Stimulated activated CD4-positive, alpha-beta T cell treated with anti-CD3 and anti-CD28 coated beads, TNF-alpha, amount 100 ng/mL, for 1 hour (primary cell): Measurements from ENCODE around the gene ADAM8.

Source experiments
- DNase-seq, 3 donors: peaks; one replicate each; pipeline ENCODE4 v3.0.0-alpha.2; 2020; ENCODE audit warnings: low read depth in 3 of 3, low spot score in 1 of 3

The ADAM8 gene

DNA sequence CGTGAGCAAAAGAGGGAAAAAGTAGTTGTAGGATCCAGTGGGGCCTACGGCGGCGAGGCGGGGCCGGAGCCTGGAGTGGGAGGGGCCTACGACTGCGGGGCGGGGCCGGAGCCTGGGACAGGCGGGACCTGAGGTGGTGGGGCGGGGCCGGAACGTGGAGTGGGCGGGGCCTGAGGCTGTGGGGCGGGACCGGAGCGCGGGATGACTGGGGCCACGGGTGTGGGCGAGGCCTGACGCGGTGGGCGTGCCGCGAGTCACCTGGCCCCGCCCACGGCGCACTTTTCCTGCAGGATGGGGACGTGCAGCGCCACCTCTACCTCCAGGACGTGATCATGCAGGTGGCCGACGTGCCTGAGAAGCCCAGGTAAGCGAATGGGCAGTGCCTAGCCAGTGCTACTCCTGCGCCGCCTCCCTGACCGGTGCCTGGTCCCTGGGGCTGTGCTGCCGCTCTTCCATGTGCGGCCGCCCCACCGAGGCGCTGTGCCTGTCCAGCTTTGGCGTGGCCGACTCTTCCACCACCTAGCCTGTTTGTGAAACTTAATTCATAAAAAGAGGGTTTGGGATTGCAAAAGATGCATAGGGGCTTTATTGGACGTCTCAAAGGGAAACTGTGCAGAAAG, 32.5 kb upstream of the ADAM8 start:
- DNase-seq, result peak; percentile 88 to 95 (median 90)

DNA sequence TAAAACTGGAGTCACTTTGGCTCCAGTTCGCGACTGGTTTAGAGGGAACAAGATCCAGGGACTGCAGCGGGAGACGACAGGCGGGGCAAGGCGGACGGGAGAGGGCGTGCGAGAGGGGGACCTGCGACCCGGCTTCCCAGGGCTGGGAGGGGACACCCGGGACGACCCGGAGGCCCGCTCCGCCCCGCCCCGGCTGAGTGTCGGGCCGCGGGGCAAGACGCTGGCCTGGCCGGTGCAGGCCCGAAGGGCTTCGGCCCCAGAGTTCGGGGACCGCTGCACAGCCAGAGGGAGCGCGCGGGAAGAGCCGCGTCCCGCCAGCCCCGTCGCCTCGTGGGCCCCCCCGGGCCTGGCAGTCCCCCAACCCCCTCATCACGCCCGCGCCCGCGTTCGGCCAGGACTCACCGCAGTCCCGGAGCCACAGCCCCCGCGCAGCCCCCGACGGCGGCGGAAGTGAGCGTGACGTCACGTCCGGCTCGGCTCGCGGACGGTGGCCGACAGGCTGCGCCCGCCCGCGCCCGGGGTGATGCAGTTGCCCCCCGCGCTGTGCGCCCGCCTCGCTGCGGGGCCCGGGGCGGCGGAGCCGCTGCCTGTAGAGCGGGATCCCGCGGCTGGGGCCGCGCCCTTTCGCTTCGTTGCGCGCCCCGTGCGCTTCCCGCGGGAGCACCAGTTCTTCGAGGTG, 31.9 kb upstream of the ADAM8 start, which contains the start of the genes TUBGCP2 and ZNF511:
Gene TUBGCP2 (minus strand): TSS at position 452 of the 679 bp plus-strand sequence. CDS start 5,931 bp downstream, outside the sequence.
Gene ZNF511 (plus strand): TSS at position 494 of the 679 bp plus-strand sequence. CDS start 30 bp downstream, at position 524.
- DNase-seq, result peak; percentile 60 to 86 (median 80)

DNA sequence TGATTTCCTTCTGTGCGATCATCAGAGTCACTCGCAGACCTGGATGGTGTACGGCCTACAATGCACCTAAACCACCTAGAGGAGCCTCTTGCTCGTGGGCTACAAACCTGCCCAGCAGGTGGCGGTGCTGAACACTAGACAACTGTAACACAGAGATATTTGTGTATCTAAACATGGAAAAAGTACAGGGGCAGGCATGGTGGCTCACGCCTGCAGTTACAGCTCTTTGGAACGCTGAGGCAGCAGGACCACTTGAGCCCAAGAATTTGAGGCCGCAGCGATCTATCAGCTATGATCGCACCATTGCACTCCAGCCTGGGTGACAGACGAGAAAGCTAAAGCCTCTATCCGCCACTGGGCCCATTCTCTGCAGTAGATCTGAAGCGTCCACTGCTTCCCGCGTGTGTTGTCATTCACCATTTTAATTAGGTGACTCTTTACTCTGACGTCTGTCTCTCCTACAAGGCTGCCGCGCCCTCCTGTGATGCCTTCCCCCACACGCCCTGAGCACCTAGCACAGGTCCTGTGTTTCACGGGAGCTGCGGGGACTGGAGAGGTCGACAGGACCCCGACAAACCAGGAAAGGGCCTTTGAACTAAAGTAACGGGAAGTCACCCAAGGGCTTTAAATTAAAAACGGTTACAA, 31.2 kb upstream of the ADAM8 start:
- peak; percentile 62 to 72 (median 65) for DNase-seq

DNA sequence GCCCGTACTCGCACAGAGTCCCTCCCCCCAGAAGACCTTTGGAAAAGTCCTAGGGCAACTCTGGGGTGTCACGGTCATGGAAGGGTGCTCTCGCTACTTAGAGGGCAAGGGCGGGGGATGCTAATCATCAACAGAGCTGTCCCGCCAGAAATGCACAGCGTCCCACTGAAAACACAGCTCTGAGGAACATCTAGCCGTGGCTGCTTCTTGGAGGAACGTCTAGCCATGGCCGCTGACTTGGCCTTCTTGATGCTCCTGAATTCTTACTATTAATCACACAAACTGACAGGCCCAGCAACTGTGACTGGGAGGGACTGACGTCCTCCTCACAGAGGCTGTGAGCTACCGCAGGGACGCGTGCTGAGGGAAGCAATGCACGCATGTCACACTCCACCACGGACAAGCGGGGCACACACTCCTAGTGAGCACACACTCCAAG, 30.3 kb upstream of the ADAM8 start:
- no peak for DNase-seq

DNA sequence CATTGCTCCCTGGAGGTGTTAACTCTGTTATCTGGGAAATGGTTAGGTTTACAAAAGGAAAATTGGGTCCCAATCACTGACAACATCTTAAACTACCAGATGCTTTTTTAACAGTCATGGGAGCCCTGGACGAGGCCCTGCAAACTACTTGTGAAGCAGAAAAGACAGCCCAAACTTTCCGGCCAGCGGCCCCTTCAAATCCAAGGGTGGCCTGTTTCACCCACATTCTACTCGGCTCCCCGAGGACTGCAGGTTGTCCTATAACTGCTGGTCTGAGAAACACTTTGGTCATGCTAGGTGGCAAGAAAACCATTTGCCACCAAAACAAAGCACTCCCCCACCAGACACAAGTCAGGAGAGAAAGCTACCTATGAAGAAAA, 29.4 kb upstream of the ADAM8 start:
- DNase-seq, result no peak

DNA sequence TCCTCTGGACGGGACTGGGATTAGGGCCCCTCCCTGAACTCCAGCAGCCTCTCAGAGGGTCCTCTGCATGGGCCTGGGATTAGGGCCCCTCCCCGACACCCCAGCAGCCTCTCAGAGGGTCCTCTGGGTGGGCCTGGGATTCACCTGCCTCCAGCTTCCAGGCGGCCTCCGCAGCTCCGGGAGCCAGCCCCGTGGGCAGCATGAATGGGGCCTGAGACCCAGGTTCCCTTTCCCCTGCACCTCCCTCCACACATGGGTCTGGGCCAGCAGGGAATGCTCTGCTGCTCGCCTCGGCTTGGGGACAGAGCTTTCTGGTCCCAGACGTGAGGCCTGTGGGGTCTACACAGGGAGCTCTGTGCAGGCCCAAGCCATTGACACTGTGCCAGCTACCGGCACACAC, 26.5 kb upstream of the ADAM8 start:
- no peak for DNase-seq

DNA sequence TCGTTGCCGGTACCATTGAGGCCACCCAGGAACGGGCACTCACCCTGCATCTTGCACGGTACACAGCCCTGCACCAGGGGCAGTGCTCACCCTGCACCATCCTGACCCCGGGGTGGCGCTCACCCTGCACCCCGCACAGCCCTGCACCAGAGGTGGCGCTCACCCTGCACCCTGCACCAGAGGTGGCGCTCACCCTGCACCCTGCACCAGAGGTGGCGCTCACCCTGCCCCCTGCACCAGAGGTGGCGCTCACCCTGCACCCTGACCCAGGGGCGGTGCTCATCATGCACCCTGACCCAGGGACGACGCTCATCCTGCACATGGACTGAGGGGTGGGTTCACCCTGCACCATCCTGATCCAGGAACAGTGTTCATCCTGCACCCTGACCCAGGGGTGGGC, 25.6 kb upstream of the ADAM8 start:
- no peak for DNase-seq

DNA sequence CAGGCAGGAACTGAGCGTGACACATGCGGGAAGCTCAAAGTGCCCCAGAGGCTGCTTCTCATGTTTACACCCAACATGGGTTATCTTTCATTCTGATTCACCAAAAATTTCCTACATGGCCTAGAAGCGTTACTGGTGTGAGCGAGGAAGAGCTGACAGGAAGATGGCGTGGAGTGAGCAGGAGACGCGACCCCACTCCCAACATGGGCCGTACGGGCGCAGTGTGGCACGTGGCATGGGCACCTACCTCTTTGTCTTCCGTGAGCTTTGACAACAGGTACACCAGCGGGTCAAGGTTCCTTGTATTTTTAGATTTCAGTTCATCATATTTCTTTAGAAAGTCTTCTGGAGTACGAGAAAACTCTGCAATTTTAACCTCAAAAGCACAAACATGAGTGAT, 23.1 kb upstream of the ADAM8 start:
- DNase-seq, result no peak

DNA sequence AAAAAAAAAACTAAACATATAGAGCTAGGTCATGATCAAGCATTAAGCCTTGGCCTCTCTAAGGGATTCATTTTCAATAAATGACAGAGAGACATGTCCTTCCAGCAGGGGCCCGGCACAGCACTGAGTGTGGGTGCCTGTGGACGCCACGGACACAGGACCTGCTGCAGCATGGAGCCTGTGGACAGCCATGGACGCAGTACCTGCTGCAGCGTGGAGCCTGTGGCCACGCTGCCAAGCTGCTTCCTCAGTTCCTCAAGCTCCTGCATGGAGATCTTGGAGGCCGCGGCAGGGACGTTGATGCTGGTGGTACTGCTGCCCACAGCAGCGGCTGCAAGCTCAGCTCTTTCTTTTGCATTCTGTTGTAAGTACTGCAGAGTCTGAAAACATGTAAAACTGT, 22.6 kb upstream of the ADAM8 start:
- no peak for DNase-seq

DNA sequence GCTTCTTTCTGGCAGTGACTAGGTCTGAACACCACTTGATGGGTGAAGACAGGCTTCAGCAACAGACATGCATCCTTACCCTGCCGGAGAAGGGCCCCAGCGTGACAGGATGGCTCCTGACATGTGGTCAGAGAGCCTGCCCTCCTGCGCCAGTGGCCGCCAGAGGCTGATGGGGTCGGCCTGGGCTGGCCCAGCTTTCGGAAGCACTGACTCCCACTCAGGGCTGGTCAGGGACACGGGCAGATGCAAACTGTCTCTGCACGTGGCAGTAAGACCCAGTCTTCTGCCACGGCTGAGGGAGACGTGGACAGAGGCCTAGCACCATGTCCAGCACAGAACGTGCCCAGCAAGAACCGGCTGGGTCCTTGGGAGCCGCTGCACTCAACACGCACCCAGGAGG, 21.8 kb upstream of the ADAM8 start:
- no peak for DNase-seq

DNA sequence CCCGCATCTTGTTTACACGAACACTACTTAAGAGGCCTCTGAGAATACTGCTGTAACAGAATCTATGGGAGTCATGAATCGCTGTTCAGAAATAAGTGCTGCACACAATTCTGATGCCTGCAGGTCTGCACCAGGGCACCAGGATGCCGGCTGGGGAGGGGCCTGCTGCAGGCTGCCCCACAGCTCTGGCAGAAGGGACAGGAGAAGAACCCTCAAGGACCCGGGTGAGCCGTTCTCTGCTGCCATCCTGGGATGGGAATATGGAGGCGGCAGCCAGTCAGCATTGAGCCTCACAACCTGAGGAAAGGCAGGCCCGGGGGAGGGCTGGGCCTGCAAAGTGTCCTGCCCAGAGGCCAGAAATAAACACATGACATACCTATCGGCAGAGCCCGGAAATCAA, 20.8 kb upstream of the ADAM8 start:
- no peak for DNase-seq

DNA sequence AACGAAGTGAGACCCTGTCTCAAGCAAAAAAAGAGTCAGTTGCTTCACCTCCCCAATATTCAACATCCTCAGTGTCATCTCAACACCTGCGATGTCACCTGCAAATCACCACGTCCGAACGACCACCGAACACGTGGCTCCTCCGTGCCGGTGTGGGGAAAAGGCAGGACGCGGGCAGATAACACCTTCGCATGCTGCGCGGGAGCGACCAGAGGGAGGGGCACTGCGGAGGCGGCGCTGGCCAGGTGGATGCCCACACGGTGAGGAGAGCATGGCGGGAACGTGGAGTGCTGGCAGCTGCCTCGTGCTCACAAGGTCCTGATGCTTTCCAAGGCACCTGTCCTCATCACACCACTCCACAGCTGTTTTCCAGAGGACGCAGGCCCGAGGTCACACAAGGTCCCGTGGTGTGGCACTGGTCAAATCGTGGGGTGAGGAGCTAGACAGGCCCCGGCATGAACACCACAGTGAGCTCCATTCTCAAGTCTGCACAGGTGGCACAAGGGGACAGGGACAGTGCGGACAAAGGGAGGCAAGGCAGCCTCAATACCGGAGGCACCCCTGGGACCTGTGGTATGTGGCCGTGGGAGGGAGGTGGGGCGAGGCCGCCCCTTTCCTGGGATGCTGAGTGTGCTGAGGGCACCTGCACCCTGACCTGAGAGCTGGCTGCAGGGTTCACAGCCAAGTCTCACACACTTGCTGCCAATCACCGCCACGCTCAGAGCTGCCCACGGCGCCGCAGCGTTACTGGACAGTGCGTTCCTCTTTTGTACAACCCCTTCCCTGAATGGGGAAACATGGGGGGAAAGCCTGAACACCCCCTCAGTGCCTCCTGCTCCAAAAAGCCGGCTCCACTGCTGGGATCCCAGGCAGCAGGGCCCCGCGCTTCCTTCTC, 19.0 kb upstream of the ADAM8 start:
- no peak for DNase-seq

DNA sequence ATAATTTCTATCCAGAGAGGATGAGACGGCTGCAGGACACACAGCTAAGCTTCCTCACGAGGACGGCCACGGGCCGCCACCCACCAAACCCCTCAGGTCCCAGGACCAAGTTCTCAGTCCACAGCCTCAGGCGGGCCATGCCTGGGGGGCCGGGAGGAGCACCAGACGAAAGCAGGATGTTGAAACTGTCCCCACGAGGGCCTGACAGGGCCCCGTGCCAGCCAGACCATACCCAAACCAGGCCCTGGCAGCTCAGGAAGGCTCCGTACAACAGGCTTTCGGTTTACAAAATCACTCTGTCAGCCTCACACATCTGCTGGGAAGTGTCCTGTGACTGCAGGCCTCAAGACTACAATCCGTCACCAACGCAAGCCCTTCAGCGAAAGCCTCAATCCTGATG, 17.5 kb upstream of the ADAM8 start:
- DNase-seq, result no peak

DNA sequence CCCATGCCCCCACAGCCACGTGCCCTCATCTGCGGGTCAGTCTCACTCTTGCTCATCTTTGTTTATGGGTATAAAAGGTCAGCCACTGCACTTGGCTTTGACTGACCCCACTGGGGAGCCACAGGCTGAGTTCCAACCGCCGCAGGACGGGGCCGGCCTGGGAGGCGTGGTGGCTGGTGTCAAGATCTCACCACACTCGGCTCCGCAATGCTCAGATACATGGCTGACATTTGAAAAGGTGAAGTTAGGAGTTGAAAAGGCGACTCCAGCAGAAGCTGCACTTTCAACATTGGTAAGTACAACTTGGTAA, 17.1 kb upstream of the ADAM8 start:
- no peak for DNase-seq

DNA sequence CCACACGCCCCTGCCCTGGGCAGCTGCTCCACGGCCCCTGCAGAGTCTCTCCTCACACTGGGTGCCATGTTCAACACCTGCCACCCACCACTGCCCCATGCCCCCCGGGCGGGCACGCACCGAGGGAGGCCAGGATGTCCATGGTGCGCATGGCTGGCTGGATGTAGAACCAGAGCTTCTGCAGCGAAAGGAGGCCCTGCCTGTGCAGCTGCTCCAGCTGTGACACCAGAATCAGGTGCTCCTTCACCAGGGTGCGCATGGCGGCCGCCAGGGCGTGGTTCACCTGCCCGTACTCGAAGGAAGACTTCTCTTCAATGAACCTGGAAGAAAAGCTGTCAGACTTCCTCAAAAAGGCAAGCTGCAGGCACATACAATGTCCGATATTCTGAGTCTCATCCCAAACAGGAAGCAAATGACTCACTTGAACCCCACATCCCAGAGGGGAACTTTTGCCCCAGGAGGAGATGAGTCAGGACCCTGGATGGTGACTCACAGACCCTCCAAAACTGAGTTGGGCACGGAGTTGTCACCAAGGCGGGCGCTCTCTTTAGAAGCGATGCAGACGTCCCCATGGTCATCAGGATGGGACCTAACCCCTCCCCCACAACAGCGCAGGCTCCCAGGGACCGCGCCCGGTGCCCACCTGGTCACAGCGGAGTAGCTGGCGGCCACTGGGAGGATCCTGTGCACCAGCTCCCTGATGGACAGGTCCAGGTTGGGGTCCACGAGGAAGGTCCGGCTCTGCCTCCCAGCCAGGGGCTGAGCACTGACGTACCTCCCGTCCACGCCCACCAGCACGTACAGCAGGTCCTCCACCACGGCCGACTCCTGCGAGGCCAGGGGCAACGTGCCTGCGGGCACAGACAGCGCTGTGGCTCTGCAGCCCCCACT, 16.5 kb upstream of the ADAM8 start:
- DNase-seq, result no peak

DNA sequence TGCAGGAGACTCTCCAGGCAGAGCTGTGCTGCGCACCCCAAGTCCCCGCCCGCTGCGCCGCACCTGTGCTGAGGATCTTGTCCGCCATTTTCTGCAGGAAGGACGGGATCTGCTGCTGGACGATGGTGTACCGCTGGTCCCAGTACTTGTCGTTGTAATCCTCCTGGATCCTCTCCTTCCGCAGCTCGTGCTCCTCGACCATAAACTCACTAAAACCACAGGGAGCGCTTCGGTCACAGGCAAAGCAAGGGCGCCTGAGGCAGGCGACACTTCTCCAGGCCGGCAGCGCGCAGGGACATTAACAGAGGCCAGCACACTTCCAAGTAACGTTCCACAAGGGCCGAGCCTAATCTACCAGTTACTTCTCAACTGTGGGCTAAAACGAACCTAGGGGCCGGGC, 13.1 kb upstream of the ADAM8 start:
- no peak for DNase-seq

DNA sequence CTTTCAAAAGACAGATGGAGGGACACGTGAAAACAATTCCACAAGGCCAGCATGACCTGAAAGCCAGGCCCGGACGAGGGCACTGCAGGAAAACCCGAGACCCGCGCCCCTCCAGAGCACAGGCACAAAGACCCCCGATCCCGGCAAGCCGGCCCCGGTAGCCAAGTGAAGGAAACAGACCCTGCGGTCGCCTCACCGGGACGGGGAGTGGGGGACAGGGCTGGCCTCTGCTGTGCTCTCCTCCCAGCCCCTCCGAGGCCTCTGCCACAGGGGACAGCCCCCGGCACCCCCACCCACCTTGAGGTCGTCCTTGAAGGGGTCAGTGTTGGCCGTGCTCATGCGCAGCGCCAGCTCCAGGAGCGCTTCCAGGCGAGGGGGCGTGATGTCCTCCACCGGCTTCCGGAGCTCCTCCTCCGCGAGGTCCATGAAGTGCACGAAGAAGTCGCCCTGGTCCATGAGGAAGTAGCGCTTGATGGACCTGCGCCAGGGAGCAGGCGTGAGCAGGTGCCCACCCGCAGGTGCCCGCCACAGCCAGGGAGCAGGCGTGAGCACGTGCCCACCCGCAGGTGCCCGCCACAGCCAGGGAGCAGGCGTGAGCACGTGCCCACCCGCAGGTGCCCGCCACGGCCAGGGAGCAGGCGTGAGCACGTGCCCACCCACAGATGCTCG, 11.3 kb upstream of the ADAM8 start:
- no peak for DNase-seq

DNA sequence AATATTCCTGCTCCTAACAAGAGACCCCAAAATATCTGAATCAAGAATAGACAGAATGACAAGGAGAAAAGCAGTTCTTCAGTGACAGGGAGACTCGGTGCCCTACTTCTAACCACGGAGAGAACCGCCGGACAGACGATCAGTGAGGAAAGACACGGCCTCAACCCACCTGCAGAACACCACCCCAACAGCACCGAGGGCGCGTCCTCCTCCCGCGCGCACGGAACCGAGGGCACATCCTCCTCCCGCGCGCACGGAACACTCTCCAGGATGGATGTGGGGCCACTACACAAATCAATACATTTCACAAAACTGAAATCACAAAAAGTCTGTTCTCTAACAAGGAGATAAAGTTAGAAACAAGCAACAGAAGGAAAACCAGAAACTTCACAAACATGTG, 9.7 kb upstream of the ADAM8 start:
- no peak for DNase-seq

DNA sequence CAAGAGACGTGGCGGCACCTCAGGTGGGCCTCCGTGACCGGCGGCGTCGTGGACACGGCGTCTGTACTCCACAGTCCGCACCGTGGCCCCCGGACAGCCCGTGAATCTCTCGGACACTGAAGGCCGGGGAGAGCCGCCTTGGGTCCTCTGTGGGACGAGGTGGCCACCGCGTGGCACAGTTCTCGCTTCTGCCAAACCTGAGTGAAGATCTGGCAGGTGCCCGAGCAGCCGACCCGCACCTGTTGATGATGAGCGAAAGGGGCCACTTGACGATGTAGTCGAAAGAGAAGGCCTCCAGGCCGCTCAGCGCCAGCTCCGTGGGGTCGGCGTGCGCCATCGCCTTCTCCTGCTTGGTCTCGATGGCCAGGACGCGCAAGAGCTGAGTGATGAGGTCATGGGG, 8.5 kb upstream of the ADAM8 start:
- DNase-seq, result no peak

DNA sequence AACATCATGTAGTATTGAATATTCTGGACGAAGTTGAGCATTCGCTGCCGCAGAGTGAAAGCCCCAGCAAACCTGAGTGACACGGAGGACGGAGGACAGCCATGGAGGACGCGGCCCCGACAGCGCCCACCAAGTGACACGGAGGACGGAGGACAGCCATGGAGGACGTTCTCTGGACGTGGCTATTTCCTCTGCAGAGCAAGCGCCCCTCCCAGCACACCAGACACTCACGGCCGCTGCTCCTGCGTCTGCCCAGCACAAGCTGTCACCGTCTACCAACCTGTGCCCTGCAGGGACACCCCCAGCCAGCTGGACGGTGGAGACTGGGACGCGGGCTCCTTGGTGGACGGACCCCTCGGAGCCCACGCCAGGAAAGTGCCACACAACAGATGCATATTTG, 7.3 kb upstream of the ADAM8 start:
- no peak for DNase-seq
